ENCODE results near the gene PDGFA. TPM values are rescaled to one million over a fixed set of nuclear protein-coding genes. Genes with fewer than 3 reads are reported as not detected.

Gene PDGFA
- total RNA-seq, 1 donor from 2014 or later = 31.2 TPM

DNA sequence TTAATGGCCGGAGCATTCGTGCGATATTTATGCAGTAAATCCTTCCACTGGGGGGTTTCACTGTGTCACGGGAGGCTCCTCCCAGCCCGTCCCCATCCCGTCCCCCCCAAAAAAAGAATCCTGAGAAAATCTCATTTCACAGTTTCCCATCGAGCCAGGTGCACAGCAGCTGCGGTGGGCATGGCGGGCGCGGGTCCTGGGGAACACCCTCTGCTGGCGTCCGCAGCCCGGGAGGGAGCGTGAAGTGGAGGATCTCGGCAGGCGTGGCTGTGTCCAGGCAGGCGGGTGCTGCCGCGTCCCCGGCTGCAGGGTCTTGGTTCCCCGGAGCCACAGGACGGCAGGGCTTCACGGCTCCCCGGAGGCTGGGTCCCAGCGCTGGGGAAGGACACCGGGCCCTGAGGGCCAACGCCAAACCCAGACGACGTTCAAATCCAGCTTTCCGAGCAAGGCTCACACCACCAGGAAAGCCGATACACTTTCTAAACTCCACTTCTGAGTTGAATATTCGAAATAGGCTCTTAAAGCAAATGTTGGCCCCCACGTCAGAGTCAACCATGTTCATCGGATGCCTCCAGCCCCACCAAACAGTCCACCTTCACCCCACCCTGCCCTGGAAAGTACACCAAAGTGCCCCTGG lies 55.7 kb downstream of the PDGFA start:
- intact Hi-C loops (cut with DNase I) = no loop called here
- no peak for TF ChIP-seq POLR2A (IDR thresholded peaks at IDR 0.05)
- no peak for TF ChIP-seq CTCF (IDR thresholded peaks at IDR 0.05)
- TF ChIP-seq POLR2AphosphoS5 (IDR thresholded peaks at IDR 0.05; ENCODE audit: insufficient read depth in 1 of 2, low read depth in 1 of 2) = no peak
- Histone ChIP-seq H3K4me3 (no peak overlapping the region), H3K27ac (no peak overlapping the region), H3K4me1 (peaks cover 16% of the 10 kb centered on the region), H3K27me3 (no peaks in the 10 kb centered on the region), H3K9me3 (no peaks in the 10 kb centered on the region), H3K36me3 (no peaks in the 10 kb centered on the region)
- DNase-seq (ENCODE audit: extremely low spot score in 2 of 2) = no peak

DNA sequence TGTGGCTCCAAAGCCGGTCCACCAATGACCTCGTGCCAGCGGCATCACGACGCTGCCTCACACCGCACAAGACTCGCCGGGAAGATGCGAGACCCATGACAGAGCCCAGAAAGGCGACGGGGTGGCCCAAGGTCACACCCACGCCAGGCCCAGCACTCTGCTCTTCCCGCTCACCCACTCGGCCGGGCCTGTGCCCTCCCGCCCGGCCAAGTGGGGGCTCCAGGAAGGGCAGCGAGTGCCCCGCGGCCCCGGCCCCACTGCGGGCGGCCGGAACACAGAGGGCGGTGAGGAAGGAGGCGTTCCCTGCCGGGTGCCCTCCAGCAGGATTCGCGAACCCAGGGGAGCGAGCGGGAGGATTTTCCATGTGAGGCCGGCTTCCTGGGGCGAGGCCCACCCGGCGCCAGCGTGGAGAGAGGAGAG lies 56.3 kb downstream of the PDGFA start:
- no peaks in the 10 kb centered on the region for H3K9me3 ChIP-seq
- DNase-seq (ENCODE audit: extremely low spot score in 2 of 2) = no peak
- H3K4me3 ChIP-seq = no peak overlapping the region
- no peak overlapping the region for H3K27ac ChIP-seq
- no peaks in the 10 kb centered on the region for H3K36me3 ChIP-seq
- TF ChIP-seq POLR2AphosphoS5 (IDR thresholded peaks at IDR 0.05; ENCODE audit: insufficient read depth in 1 of 2, low read depth in 1 of 2) = no peak
- no peak for TF ChIP-seq POLR2A (IDR thresholded peaks at IDR 0.05)
- TF ChIP-seq CTCF (IDR thresholded peaks at IDR 0.05) = no peak
- intact Hi-C loops (cut with DNase I) = no loop called here
- H3K27me3 ChIP-seq = no peaks in the 10 kb centered on the region
- H3K4me1 ChIP-seq = peaks cover 16% of the 10 kb centered on the region

DNA sequence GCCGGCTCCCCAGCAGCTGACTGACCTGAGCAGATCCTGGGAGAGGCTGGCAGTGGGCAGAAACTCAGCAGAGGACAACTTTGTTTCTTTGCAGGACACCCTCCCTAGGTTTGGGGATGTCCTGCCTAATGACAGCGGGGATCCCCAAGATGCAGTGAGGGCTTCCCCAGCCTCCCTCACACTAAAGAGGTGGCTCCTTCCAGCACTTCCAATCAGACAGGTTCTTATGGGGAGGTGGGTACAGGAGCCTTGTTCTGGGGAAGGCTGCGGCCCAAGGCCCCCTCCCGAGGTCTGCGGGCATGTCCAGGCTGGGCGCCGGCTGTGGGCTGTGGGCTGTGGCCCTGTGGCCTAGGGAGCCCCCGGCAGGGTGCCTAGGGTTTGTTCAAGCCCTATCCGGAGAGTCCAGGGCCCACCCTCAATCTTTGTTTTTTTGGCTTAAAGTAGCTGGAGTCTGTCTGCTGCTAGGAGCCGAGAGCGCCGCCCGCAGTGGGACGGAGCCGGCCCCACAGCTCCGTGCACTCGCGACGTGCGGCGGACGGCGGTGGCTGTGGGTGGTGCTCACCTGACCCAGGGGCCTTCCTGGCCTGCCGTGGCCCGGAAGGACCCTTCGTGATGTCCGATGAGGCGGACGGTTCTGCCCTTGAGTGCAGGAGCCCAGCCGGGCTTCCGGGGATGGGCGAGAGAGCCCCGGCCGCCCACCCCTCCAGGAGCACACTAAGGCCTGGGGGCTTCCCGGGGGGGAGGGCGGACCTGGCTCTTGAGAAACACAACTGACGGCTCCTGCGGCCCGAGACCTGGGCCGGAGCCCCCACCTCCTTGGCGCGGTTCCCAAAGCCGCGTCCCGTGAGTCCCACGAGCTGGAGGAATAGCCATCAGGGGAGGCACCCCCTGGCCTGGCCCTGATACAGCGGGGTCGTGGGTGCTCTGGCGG lies 57.2 kb downstream of the PDGFA start:
- no peak for TF ChIP-seq POLR2AphosphoS5 (IDR thresholded peaks at IDR 0.05; ENCODE audit: insufficient read depth in 1 of 2, low read depth in 1 of 2)
- TF ChIP-seq CTCF (IDR thresholded peaks at IDR 0.05) = no peak
- TF ChIP-seq POLR2A (IDR thresholded peaks at IDR 0.05) = no peak
- no peak for DNase-seq (ENCODE audit: extremely low spot score in 2 of 2)
- no peak overlapping the region for H3K27ac ChIP-seq

GRCh38 chr7:461453-462172 lies 58.0 kb downstream of the PDGFA start:
- TF ChIP-seq POLR2AphosphoS5 (IDR thresholded peaks at IDR 0.05; ENCODE audit: insufficient read depth in 1 of 2, low read depth in 1 of 2) = no peak
- no peak for TF ChIP-seq CTCF (IDR thresholded peaks at IDR 0.05)
- no peak for TF ChIP-seq POLR2A (IDR thresholded peaks at IDR 0.05)
- H3K27me3 ChIP-seq = no peaks in the 10 kb centered on the region
- H3K27ac ChIP-seq = no peak overlapping the region
- H3K4me1 ChIP-seq = peaks cover 16% of the 10 kb centered on the region
- intact Hi-C loops (cut with DNase I) = no loop called here
- DNase-seq (ENCODE audit: extremely low spot score in 2 of 2) = no peak
- H3K36me3 ChIP-seq = no peaks in the 10 kb centered on the region
- no peaks in the 10 kb centered on the region for H3K9me3 ChIP-seq
- no peak overlapping the region for H3K4me3 ChIP-seq

More for the DNA sequence above, 57.2 kb downstream of the PDGFA start:
- Histone ChIP-seq H3K36me3 (no peaks in the 10 kb centered on the region), H3K27me3 (no peaks in the 10 kb centered on the region), H3K4me3 (no peak overlapping the region), H3K9me3 (no peaks in the 10 kb centered on the region), H3K4me1 (peaks cover 16% of the 10 kb centered on the region)
- intact Hi-C loops (cut with DNase I) = no loop called here
